Esophagus (tissue), 2 donors: ENCODE measurements around the gene SFXN2. TPM values are rescaled to one million over a fixed set of nuclear protein-coding genes. Genes with fewer than 3 reads are reported as not detected.

Experiments
- H3K27ac ChIP-seq, 2 donors: one replicate each; pipeline ENCODE4 v1.5.1; 2013; ENCODE audit warnings: low read depth in 2 of 2, mild to moderate bottlenecking in 2 of 2, inconsistent platforms in 1 of 2, low read length in 1 of 2, moderate library complexity in 1 of 2
- H3K27me3 ChIP-seq, 2 donors: one replicate each; pipeline ENCODE4 v1.6.1; 2013; ENCODE audit warnings: low read length in 2 of 2, control low read depth in 1 of 2, mild to moderate bottlenecking in 1 of 2; ENCODE audit not compliant: insufficient read depth in 2 of 2, control insufficient read depth in 1 of 2
- H3K36me3 ChIP-seq, 2 donors: one replicate each; pipeline ENCODE4 v1.6.1; 2013; ENCODE audit warnings: low read length in 1 of 2; ENCODE audit not compliant: control insufficient read depth in 2 of 2, insufficient read depth in 2 of 2
- H3K4me1 ChIP-seq, 2 donors: one replicate each; pipeline ENCODE4 v1.6.1; 2013; ENCODE audit warnings: low read length in 1 of 2; ENCODE audit not compliant: control insufficient read depth in 2 of 2, insufficient read depth in 2 of 2
- H3K4me3 ChIP-seq, 2 donors: one replicate each; pipeline ENCODE4 v1.5.1; 2013; ENCODE audit warnings: low read length in 2 of 2, mild to moderate bottlenecking in 2 of 2, low read depth in 1 of 2, moderate library complexity in 1 of 2
- H3K9me3 ChIP-seq, 2 donors: one replicate each; pipeline ENCODE4 v1.6.1; 2013; ENCODE audit warnings: mild to moderate bottlenecking in 2 of 2, low read depth in 1 of 2, low read length in 1 of 2, moderate library complexity in 1 of 2; ENCODE audit not compliant: control insufficient read depth in 2 of 2, insufficient read depth in 1 of 2
- WGBS, 2 donors: extraction: QIAGEN DNeasy Blood & Tissue Kit; methylation state at CpG; one replicate each; pipeline ENCODE4 v1.1.7; 2013; 5-methylcytosine and 5-hydroxymethylcytosine counted together
- polyA plus RNA-seq, 2 donors: library from polyadenylated mRNA; stranded (reverse); fragments of 200-250 nt; gene quantifications; one replicate each; pipeline ENCODE4 v1.2.3, GENCODE V29; 2013
- donor health status: healthy with polysubstance abuse.
- donor health status: Bipolar disorder and iron deficiency.

The SFXN2 gene
- polyA plus RNA-seq, 2 donors = 3.5 to 5.7 TPM

- Histone ChIP-seq H3K36me3 (peaks cover 0 to 4% of the 10 kb centered on the region in 2 donors), H3K27me3 (no peaks in the 10 kb centered on the region), H3K4me3 (no peak overlapping the region), H3K27ac (peak overlapping the region in 1 of 2 donors; percentile 17), H3K9me3 (no peaks in the 10 kb centered on the region), H3K4me1 (peaks cover 12 to 30% of the 10 kb centered on the region in 2 donors)
- WGBS, 2 donors = 71 to 79% methylated on average over 10 of the region's 10 CpGs
These were observed 65.5 kb downstream of the SFXN2 start for GRCh38 chr10:102779680-102780526.

GRCh38 chr10:102780527-102780808, 66.0 kb downstream of the SFXN2 start:
- H3K27ac ChIP-seq = no peak overlapping the region
- H3K4me1 ChIP-seq = peaks cover 12 to 30% of the 10 kb centered on the region in 2 donors
- H3K4me3 ChIP-seq = no peak overlapping the region
- no peaks in the 10 kb centered on the region for H3K27me3 ChIP-seq
- 98 to 100% methylated on average over 1 of the region's 1 CpG for WGBS, 2 donors
- H3K36me3 ChIP-seq = peaks cover 0 to 4% of the 10 kb centered on the region in 2 donors
- H3K9me3 ChIP-seq = no peaks in the 10 kb centered on the region

DNA sequence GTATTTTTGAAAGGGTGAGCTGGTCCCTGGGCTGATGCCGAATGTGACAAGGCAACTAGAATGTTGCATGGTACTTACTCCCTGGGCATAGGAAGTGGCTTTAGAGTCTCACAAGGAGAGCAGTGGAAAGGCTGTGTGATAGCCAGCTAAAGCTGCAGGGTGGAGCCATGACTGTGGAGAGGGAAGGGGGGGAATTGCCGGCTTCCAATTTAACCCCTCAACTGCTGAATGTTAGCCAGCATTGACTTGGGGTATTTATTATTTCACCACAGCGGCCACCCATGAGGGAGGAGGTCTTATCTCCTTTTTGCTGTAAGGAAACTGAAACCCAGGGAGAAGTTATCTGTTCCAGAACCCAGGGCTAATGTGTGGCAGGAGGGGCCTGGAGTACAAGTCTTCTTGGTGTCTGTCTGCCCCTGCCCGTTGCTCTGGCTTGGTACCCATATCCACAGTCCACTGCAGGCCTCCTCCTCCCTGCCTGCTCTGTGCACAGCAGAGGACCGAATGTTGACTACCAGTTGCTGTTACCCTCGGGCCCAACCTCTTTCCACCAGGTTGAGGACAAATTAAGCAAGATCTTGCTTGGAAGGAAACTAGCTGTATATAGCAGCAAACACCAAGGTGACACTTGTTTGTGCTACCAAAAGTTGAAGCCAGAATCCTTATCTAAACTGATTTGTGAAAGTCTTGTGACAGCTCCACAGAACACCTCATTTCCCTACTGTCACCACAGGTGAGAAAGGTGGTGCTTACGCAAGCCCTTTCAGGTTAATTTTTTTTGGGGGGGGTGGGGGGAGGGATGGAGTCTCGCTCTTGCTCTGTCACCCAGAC, 66.9 kb downstream of the SFXN2 start:
- Histone ChIP-seq H3K4me1 (peaks cover 12 to 27% of the 10 kb centered on the region in 2 donors), H3K4me3 (no peak overlapping the region), H3K27ac (peak overlapping the region; percentile 57 to 66), H3K36me3 (no peaks in the 10 kb centered on the region), H3K27me3 (no peaks in the 10 kb centered on the region), H3K9me3 (no peaks in the 10 kb centered on the region)
- WGBS, 2 donors = 54 to 61% methylated on average over 8 of the region's 8 CpGs

- H3K4me3 ChIP-seq = no peak overlapping the region
- H3K27ac ChIP-seq = peak overlapping the region; percentile 57 to 92
- no peaks in the 10 kb centered on the region for H3K27me3 ChIP-seq
- no peaks in the 10 kb centered on the region for H3K36me3 ChIP-seq
- H3K9me3 ChIP-seq = no peaks in the 10 kb centered on the region
- 77 to 80% methylated on average over 6 of the region's 6 CpGs for WGBS, 2 donors
- peaks cover 12 to 20% of the 10 kb centered on the region in 2 donors for H3K4me1 ChIP-seq
These were observed 67.6 kb downstream of the SFXN2 start for GRCh38 chr10:102781921-102782557.

- no peaks in the 10 kb centered on the region for H3K27me3 ChIP-seq
- H3K27ac ChIP-seq = peak overlapping the region; percentile 57 to 92
- WGBS, 2 donors = 25 to 43% methylated on average over 18 of the region's 18 CpGs
- peaks cover 10 to 18% of the 10 kb centered on the region in 2 donors for H3K4me1 ChIP-seq
- H3K4me3 ChIP-seq = no peak overlapping the region
- H3K9me3 ChIP-seq = no peaks in the 10 kb centered on the region
- H3K36me3 ChIP-seq = no peaks in the 10 kb centered on the region
These were observed 68.5 kb downstream of the SFXN2 start for GRCh38 chr10:102782673-102783551.

DNA sequence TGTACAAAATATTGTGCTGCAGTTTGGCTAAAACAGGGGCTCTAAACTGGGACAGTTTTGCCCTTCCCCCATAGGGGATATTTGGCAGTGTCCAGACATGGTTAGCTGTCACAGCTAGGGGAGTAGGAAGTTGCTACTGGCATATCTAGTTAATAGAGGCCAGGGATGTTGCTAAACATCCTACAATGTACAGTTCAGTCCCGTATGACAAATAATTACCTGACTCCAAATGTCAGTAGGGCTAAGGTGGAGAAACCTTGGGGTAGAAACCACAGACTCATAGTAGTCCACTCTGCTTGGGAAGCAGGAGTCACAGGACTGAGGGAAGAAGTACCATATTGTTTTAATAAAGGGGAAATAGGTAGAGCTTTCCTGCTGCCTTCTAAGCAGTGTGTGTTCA, 69.1 kb downstream of the SFXN2 start:
- Histone ChIP-seq H3K27me3 (no peaks in the 10 kb centered on the region), H3K27ac (peak overlapping the region; percentile 57 to 92), H3K9me3 (no peaks in the 10 kb centered on the region), H3K4me3 (no peak overlapping the region), H3K4me1 (peaks cover 7 to 13% of the 10 kb centered on the region in 2 donors), H3K36me3 (no peaks in the 10 kb centered on the region)
- 53 to 62% methylated on average over 1 of the region's 1 CpG for WGBS, 2 donors

- H3K4me1 ChIP-seq = peaks cover 2 to 9% of the 10 kb centered on the region in 2 donors
- peak overlapping the region in 1 of 2 donors; percentile 59 for H3K27ac ChIP-seq
- H3K27me3 ChIP-seq = no peaks in the 10 kb centered on the region
- H3K9me3 ChIP-seq = no peaks in the 10 kb centered on the region
- no peaks in the 10 kb centered on the region for H3K36me3 ChIP-seq
- H3K4me3 ChIP-seq = no peak overlapping the region
- WGBS, 2 donors = 64 to 67% methylated on average over 2 of the region's 2 CpGs
These were observed 71.4 kb downstream of the SFXN2 start for GRCh38 chr10:102785818-102786217.

GRCh38 chr10:102791754-102792395, 77.4 kb downstream of the SFXN2 start:
- no peaks in the 10 kb centered on the region for H3K27me3 ChIP-seq
- H3K9me3 ChIP-seq = no peaks in the 10 kb centered on the region
- H3K4me3 ChIP-seq = no peak overlapping the region
- 72 to 80% methylated on average over 8 of the region's 8 CpGs for WGBS, 2 donors
- no peak overlapping the region for H3K27ac ChIP-seq
- no peaks in the 10 kb centered on the region for H3K36me3 ChIP-seq
- no peaks in the 10 kb centered on the region for H3K4me1 ChIP-seq
